SKM-1 treated with dmso at 0.1 percent for 144 hours (cell line): ENCODE data around the gene FERMT3.

Source experiments
- DNase-seq: peaks from one replicate; lab custom pipeline; 2025; ENCODE audit not compliant: unreplicated experiment; lab: John Stamatoyannopoulos, UW

Gene FERMT3

DNA sequence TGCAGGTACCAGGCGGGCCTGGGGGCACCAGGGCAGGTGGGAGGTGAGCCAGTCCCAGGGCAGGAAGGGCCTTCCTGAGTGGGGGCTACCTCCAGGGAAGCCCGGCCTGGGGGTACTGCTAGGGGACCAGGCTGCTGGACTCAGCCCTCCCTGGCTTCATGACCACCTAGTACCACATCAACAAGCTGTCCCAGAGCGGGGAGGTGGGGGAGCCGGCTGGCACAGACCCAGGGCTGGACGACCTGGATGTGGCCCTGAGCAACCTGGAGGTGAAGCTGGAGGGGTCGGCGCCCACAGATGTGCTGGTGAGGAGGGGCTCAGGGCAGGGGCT is 12.8 kb downstream of the FERMT3 start:
- DNase-seq: no peak

GRCh38 chr11:64219755-64220154 is 13.2 kb downstream of the FERMT3 start:
- DNase-seq: no peak

DNA sequence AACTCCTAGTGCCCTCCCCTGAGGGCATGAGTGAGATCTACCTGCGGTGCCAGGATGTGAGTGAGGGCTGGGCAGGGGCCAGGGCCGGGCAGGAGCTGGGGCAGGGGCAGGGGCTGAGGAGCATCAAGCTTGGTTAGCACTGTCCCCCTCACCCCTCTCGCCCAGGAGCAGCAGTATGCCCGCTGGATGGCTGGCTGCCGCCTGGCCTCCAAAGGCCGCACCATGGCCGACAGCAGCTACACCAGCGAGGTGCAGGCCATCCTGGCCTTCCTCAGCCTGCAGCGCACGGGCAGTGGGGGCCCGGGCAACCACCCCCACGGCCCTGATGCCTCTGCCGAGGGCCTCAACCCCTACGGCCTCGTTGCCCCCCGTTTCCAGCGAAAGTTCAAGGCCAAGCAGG is 13.8 kb downstream of the FERMT3 start:
- DNase-seq: no peak

DNA sequence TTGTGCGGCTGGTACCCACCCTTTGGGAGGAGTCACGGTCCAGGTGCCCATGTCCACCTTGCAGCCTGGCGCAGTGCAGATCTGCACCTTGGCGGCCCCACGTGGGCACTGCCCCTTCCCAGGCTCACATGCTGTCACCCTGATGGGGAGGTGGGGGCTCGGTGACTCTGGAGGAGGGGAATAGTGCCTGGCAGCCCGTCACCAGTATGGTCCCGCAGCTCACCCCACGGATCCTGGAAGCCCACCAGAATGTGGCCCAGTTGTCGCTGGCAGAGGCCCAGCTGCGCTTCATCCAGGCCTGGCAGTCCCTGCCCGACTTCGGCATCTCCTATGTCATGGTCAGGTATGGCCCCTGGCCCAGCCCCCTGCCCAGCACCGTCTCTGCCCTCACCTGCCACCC is 14.3 kb downstream of the FERMT3 start:
- DNase-seq: no peak

GRCh38 chr11:64222651-64223000 is 16.1 kb downstream of the FERMT3 start:
- no peak for DNase-seq

GRCh38 chr11:64223001-64223651 is 16.6 kb downstream of the FERMT3 start:
- DNase-seq: no peak

DNA sequence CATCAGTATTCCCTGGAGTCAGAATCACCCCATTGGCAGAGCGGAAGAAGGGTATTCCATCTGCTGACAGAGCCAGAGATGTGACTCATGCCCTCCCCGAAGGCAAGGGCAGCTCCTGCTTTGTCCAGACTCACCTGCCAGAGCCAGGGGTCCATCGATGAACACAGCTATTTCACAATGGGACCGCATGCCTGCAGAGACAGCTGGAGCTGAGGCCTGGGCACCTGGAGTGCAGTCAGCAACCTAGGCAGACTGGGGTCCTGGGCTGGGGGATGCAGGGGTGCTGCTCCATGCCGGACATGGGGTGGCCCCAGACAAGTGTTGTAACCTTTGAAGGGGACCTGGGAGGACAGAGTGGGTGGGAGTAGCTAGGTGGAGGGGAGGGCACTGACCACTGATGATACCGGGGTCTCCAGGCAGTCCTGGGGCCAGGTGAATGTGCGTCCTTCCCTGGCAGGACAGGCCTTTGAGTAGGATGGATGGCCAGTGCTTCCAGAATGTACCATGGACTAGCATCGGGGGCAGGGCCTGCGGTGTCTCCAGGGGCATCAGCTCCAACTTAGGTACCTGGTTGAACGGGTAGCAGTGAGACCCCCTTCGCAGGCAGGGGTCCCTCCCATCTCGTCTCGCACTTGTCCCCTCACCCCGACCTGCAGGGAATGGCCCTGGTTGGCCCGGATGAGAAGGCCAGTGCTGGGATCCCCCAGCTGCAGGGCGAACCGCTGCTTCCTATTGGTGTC is 17.8 kb downstream of the FERMT3 start:
- DNase-seq: no peak

DNA sequence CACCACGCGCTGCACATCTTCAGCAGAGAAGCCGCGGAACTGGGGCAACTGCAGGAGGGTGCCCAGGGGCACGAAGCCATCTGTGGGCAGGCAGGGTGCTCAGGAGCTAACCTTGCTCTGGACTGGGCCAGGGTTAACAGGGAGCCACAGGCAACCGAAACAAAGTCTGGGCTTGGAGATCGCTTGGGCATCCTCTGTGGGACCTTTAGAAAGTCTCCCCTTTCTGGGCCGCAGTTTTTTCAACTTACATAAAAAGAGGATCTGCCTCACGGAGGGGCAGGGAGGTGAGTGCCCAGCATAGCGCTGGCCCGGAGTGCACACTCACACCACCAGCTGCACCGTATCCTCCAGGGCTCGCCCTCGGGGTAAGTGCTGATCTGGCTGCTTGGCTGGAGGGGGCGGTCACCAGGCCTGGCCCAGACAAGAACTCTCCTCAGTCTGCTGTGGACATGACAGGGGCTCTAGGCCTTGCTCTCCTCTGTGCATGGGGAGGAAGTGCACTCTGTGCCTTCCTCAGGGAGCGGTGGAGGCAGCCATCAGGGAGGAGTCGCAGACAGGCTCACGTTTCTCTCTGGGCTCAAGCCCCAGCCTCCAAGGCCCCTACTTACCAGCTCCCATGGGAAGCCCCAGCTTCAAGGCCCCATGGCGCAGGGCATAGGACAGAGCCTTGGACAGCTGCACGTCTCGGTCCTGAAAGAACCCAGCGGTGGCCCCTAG is 18.5 kb downstream of the FERMT3 start:
- no peak for DNase-seq

- DNase-seq: peak; percentile 59
Observed at GRCh38 chr11:64225608-64226506, 19.3 kb downstream of the FERMT3 start, which contains the start of the genes NUDT22 and TRPT1. NUDT22 (plus strand) TSS chr11:64226274; CDS start chr11:64226653, 379 bp downstream. TRPT1 (minus strand) TSS chr11:64226186; CDS start chr11:64225860, 326 bp downstream.

DNA sequence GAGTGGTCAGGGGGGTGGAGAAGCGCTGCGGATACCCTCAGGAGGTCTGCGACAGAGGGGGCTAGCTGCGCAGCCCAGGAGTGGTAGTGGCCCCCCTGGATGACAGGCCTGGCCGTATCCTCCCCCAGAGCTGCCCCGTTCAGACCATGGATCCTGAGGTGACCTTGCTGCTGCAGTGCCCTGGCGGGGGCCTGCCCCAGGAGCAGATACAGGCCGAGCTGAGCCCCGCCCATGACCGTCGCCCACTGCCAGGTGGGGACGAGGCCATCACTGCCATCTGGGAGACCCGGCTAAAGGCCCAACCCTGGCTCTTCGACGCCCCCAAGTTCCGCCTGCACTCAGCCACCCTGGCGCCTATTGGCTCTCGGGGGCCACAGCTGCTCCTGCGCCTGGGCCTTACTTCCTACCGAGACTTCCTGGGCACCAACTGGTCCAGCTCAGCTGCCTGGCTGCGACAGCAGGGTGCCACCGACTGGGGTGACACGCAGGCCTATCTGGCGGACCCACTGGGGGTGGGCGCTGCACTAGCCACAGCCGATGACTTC is 20.1 kb downstream of the FERMT3 start:
- DNase-seq: no peak

GRCh38 chr11:64227405-64227956 is 21.0 kb downstream of the FERMT3 start:
- DNase-seq: no peak

- DNase-seq: no peak
Observed at GRCh38 chr11:64229090-64229743, 22.7 kb downstream of the FERMT3 start.

DNA sequence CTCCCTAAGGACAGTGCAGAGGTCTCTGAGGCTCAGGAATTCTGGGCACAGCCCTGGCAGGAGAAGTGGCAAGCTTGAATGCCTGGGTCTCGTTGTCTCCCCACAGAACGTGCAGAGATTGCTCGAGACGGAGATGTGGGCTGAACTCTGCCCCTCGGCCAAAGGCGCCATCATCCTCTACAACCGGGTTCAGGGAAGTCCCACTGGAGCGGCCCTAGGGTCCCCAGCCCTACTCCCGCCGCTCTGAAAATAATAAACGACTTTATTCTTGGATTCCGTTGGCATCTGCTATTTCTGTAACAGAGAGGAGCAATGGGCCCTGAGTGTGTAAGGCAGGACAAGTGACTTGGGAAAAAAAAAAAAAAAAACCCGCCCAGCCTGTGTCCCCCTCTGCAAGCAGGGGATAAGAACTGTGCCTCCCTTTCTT is 23.2 kb downstream of the FERMT3 start:
- DNase-seq: no peak

- no peak for DNase-seq
Observed at GRCh38 chr11:64230171-64230984, 23.9 kb downstream of the FERMT3 start, which contains the start of gene DNAJC4. DNAJC4 (plus strand) TSS chr11:64230548; CDS start chr11:64230855, 307 bp downstream.

DNA sequence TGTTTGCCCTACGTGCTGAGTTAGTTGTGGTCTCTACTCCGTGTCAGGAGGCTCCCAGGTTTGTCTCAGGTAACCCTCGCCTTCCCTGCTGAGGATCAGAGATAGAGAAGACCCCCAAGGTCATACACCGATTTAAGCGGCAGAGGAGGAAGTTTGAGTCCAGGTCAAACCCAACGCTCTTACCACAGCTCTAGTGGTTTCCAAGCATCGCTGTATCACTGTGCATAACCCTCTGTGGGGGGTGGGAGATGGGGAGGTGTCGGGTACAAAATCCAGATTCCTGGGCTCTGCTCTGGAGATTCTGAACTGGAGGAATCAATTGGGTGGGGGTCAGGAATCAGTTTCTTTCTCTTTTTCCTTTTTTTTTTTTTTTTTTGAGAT is 24.5 kb downstream of the FERMT3 start:
- no peak for DNase-seq

DNA sequence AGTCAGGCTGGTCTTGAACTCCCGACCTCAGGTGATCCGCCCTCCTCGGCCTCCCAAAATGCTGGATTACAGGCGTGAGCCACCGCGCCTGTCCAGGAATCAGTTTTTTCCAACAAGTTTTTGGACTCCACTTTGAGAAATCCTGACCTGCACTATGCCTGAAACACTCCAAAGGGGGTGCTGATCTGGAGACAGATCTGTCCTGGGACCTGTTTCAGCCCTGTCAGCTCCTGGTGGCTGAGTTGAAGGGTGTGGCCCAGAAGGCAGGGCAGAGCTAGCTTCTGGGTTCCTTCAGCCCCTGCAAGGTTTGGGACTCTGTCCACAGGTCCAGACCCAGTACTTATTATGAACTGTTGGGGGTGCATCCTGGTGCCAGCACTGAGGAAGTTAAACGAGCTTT is 25.0 kb downstream of the FERMT3 start:
- DNase-seq: no peak

- no peak for DNase-seq
Observed at GRCh38 chr11:64232182-64232966, 25.9 kb downstream of the FERMT3 start.

GRCh38 chr11:64232967-64233315 is 26.4 kb downstream of the FERMT3 start:
- DNase-seq: no peak
